Activated naive CD4-positive, alpha-beta T cell treated with anti-CD3 and anti-CD28 coated beads, Interleukin-2, amount 50 U/mL, for 72 hours (primary cell): Measurements from ENCODE around the gene KANSL1. TPM values are rescaled to one million over a fixed set of nuclear protein-coding genes. Genes with fewer than 3 reads are reported as not detected.

ENCODE experiments used
- ATAC-seq, 2 donors: fragments of 150-1000 bp; cut with Tn5 transposase; 2 replicates each; pipeline ENCODE4 v1.10.0; 2021; ENCODE audit warnings: mild to moderate bottlenecking in 2 of 2, moderate library complexity in 2 of 2
- DNase-seq, 2 donors: peaks; one replicate each; pipeline ENCODE4 v3.0.0; 2021 to 2022; ENCODE audit warnings: low spot score in 2 of 2
- H3K27ac Mint-ChIP-seq, 2 donors: one replicate each; pipeline ENCODE4 v1.8.0; 2022; ENCODE audit warnings: mild to moderate bottlenecking in 2 of 2, mixed read lengths in 2 of 2
- H3K36me3 Mint-ChIP-seq, 2 donors: one replicate each; pipeline ENCODE4 v1.8.0; 2022; ENCODE audit warnings: mixed read lengths in 2 of 2
- H3K9me3 Mint-ChIP-seq, 2 donors: one replicate each; pipeline ENCODE4 v1.8.0; 2022; ENCODE audit warnings: mixed read lengths in 2 of 2
- total RNA-seq, 2 donors: library from RNA; stranded (reverse); gene quantifications; one replicate each; pipeline ENCODE4 v1.2.3, GENCODE V29; 2022

KANSL1 gene
- total RNA-seq, 2 donors from 2014 or later = 74.7 to 87.3 TPM

- Mint-ChIP-seq H3K36me3 (no peaks in the 10 kb centered on the region), H3K9me3 (no peaks in the 10 kb centered on the region), H3K27ac (no peak overlapping the region)
- no peak for ATAC-seq
- DNase-seq = no peak
These were observed 189.1 kb downstream of the KANSL1 start for GRCh38 chr17:46003907-46004748.

GRCh38 chr17:46002973-46003316, 190.3 kb downstream of the KANSL1 start:
- no peak for DNase-seq
- Mint-ChIP-seq H3K27ac (no peak overlapping the region), H3K9me3 (no peaks in the 10 kb centered on the region), H3K36me3 (no peaks in the 10 kb centered on the region)
- peak; percentile 26 to 37 for ATAC-seq

- Mint-ChIP-seq H3K9me3 (no peaks in the 10 kb centered on the region), H3K27ac (no peak overlapping the region), H3K36me3 (no peaks in the 10 kb centered on the region)
- DNase-seq (peak; percentile 68 to 76), ATAC-seq (peak; percentile 89 to 90)
These were observed 190.8 kb downstream of the KANSL1 start for GRCh38 chr17:46002311-46002972.

- Mint-ChIP-seq H3K27ac (no peak overlapping the region), H3K36me3 (no peaks in the 10 kb centered on the region), H3K9me3 (no peaks in the 10 kb centered on the region)
- no peak for DNase-seq
- peak in 1 of 2 donors; percentile 8 for ATAC-seq
These were observed 191.6 kb downstream of the KANSL1 start for GRCh38 chr17:46001390-46002310.

- ATAC-seq (no peak), DNase-seq (no peak)
- H3K27ac Mint-ChIP-seq = no peak overlapping the region
These were observed 192.5 kb downstream of the KANSL1 start for GRCh38 chr17:46000757-46001156.

GRCh38 chr17:46000292-46000691, 192.9 kb downstream of the KANSL1 start:
- Mint-ChIP-seq H3K27ac (no peak overlapping the region), H3K9me3 (no peaks in the 10 kb centered on the region), H3K36me3 (no peaks in the 10 kb centered on the region)
- ATAC-seq = no peak
- no peak for DNase-seq

More at GRCh38 chr17:46000757-46001156, 192.5 kb downstream of the KANSL1 start:
- Mint-ChIP-seq H3K36me3 (no peaks in the 10 kb centered on the region), H3K9me3 (no peaks in the 10 kb centered on the region)

- no peak for DNase-seq
- H3K9me3 Mint-ChIP-seq = no peaks in the 10 kb centered on the region
- no peaks in the 10 kb centered on the region for H3K36me3 Mint-ChIP-seq
- ATAC-seq = no peak
- no peak overlapping the region for H3K27ac Mint-ChIP-seq
These were observed 193.3 kb downstream of the KANSL1 start for GRCh38 chr17:45999900-46000290.

GRCh38 chr17:45998987-45999899, 194.0 kb downstream of the KANSL1 start, which contains the start of gene STH:
TSS of gene STH (plus strand) at chr17:45999250. CDS start at chr17:45999280, 30 bp downstream.
- ATAC-seq (no peak), DNase-seq (no peak)
- Mint-ChIP-seq H3K27ac (no peak within 1 kb of the TSS), H3K36me3 (no peaks in the 10 kb centered on the region), H3K9me3 (no peaks in the 10 kb centered on the region)

- no peak overlapping the region for H3K27ac Mint-ChIP-seq
- no peaks in the 10 kb centered on the region for H3K9me3 Mint-ChIP-seq
- DNase-seq (no peak), ATAC-seq (no peak)
- no peaks in the 10 kb centered on the region for H3K36me3 Mint-ChIP-seq
These were observed 195.6 kb downstream of the KANSL1 start for GRCh38 chr17:45997624-45998023.

GRCh38 chr17:45997166-45997565, 196.1 kb downstream of the KANSL1 start:
- no peak overlapping the region for H3K27ac Mint-ChIP-seq
- DNase-seq = no peak
- ATAC-seq = no peak
- H3K9me3 Mint-ChIP-seq = no peaks in the 10 kb centered on the region
- no peaks in the 10 kb centered on the region for H3K36me3 Mint-ChIP-seq

- ATAC-seq (no peak), DNase-seq (no peak)
- Mint-ChIP-seq H3K36me3 (no peaks in the 10 kb centered on the region), H3K27ac (no peak overlapping the region), H3K9me3 (no peaks in the 10 kb centered on the region)
These were observed 196.8 kb downstream of the KANSL1 start for GRCh38 chr17:45996282-45996937.

GRCh38 chr17:45995627-45996270, 197.5 kb downstream of the KANSL1 start:
- ATAC-seq = no peak
- H3K9me3 Mint-ChIP-seq = no peaks in the 10 kb centered on the region
- no peak overlapping the region for H3K27ac Mint-ChIP-seq

GRCh38 chr17:45994987-45995386, 198.2 kb downstream of the KANSL1 start:
- DNase-seq = no peak
- no peaks in the 10 kb centered on the region for H3K9me3 Mint-ChIP-seq
- H3K27ac Mint-ChIP-seq = no peak overlapping the region
- no peaks in the 10 kb centered on the region for H3K36me3 Mint-ChIP-seq
- ATAC-seq = no peak

More at GRCh38 chr17:45995627-45996270, 197.5 kb downstream of the KANSL1 start:
- DNase-seq = no peak
- no peaks in the 10 kb centered on the region for H3K36me3 Mint-ChIP-seq

- no peaks in the 10 kb centered on the region for H3K36me3 Mint-ChIP-seq
- H3K9me3 Mint-ChIP-seq = no peaks in the 10 kb centered on the region
- H3K27ac Mint-ChIP-seq = no peak overlapping the region
- ATAC-seq (no peak), DNase-seq (no peak)
These were observed 199.1 kb downstream of the KANSL1 start for GRCh38 chr17:45993962-45994627.

- DNase-seq = no peak
- no peaks in the 10 kb centered on the region for H3K36me3 Mint-ChIP-seq
These were observed 200.3 kb downstream of the KANSL1 start for GRCh38 chr17:45992904-45993303.

More at GRCh38 chr17:45992904-45993303, 200.3 kb downstream of the KANSL1 start:
- Mint-ChIP-seq H3K9me3 (no peaks in the 10 kb centered on the region), H3K27ac (no peak overlapping the region)
- ATAC-seq = no peak
